Activated CD4-positive, alpha-beta T cell treated with anti-CD3 and anti-CD28 coated beads for 36 hours (primary cell): Measurements from ENCODE around the gene EME1. TPM values are rescaled to one million over a fixed set of nuclear protein-coding genes. Genes with fewer than 3 reads are reported as not detected.
A peak's percentile ranks its signal among the peaks of the same experiment; 100 is the strongest.
"Not testable (repeated sequence)": the region's sequence is repeated elsewhere in the genome, so short reads cannot be mapped to it uniquely, and the experiment has no call there.

Source experiments
- ATAC-seq: fragments of 200-7000 bp; cut with Tn5 transposase; one replicate; pipeline ENCODE4 v1.10.0; 2021; ENCODE audit warnings: mild to moderate bottlenecking, moderate library complexity
- CTCF ChIA-PET: fragments of 350-600 bp; sonication (Branson Sonifier 250); formaldehyde crosslinking; loops from one replicate; lab custom pipeline; 2021; ENCODE audit warnings: antibody characterized with exemption; lab: Charles Lee
- POLR2A ChIA-PET: fragments of 350-600 bp; sonication (Branson Sonifier 250); formaldehyde crosslinking; loops from one replicate; lab custom pipeline; 2021; ENCODE audit warnings: antibody characterized with exemption, inconsistent platforms; lab: Charles Lee
- DNase-seq: peaks from one replicate; pipeline ENCODE4 v3.0.0-alpha.2; 2020
- H3K27ac Mint-ChIP-seq: one replicate; pipeline ENCODE4 v1.8.0; 2021; ENCODE audit warnings: mixed read lengths
- H3K27me3 Mint-ChIP-seq: one replicate; pipeline ENCODE4 v1.8.0; 2021; ENCODE audit warnings: mixed read lengths
- H3K36me3 Mint-ChIP-seq: one replicate; pipeline ENCODE4 v1.8.0; 2021; ENCODE audit warnings: low read depth, mixed read lengths
- H3K4me1 Mint-ChIP-seq: one replicate; pipeline ENCODE4 v1.8.0; 2021; ENCODE audit warnings: mixed read lengths
- H3K4me3 Mint-ChIP-seq: one replicate; pipeline ENCODE4 v1.8.0; 2021; ENCODE audit warnings: mild to moderate bottlenecking, moderate library complexity, mixed read lengths
- H3K9me3 Mint-ChIP-seq: one replicate; pipeline ENCODE4 v1.8.0; 2021; ENCODE audit warnings: low read depth, mixed read lengths
- intact Hi-C, 2 experiments: fragments of 100-400 bp; cut with DNase I in 1 of 2; cut with micrococcal nuclease in 1 of 2; formaldehyde crosslinking; loops; one replicate each; pipeline versions ENCODE4 v1.14.2 to v1.15.1; 2022 to 2024; cut with DNase I, micrococcal nuclease
- total RNA-seq, 2 experiments: library from RNA; stranded (reverse); gene quantifications; one replicate each; pipeline ENCODE4 v1.2.3, GENCODE V29; 2021

Gene EME1
- total RNA-seq, 2 experiments from 2014 or later, result 38.3 to 40.8 TPM

DNA sequence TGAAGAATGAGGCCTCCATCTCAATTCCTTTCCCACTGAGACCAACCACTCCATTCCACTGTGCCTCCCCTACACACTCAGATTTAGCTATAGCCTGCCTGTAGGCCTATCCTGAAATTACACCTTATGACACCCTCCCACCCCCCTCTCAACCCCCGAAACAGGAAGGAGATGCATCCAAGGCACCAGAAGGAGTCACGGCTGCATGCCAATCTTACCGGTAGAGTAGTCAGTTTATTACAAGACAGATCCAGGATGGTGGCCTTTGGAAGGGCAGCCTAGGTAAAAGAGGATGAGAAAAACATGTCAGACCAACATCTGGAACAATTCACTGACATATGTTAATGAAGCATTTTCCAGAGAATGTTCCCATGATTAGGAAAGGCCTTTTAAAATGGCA lies 21.7 kb downstream of the EME1 start:
- Mint-ChIP-seq H3K9me3 (no peaks in the 10 kb centered on the region), H3K4me1 (peaks cover 33% of the 10 kb centered on the region), H3K27me3 (no peaks in the 10 kb centered on the region), H3K4me3 (peak overlapping the region; percentile 93), H3K36me3 (peaks cover 47% of the 10 kb centered on the region), H3K27ac (peak overlapping the region; percentile 88)
- intact Hi-C loops, result loop anchor here in 1 of 2 experiments (5.0 kb wide), 1 partner anchor 32 kb away; no protein-coding TSS in a partner anchor
- ATAC-seq (no peak), DNase-seq (no peak)
- CTCF ChIA-PET, result interaction anchor here (0.9 kb wide), 1 partner anchor 15 kb away, joined by 3 read pairs; no protein-coding TSS in a partner anchor
- POLR2A ChIA-PET, result interaction anchor here (0.8 kb wide), 1 partner anchor 31 kb away, joined by 10 read pairs; no protein-coding TSS in a partner anchor

DNA sequence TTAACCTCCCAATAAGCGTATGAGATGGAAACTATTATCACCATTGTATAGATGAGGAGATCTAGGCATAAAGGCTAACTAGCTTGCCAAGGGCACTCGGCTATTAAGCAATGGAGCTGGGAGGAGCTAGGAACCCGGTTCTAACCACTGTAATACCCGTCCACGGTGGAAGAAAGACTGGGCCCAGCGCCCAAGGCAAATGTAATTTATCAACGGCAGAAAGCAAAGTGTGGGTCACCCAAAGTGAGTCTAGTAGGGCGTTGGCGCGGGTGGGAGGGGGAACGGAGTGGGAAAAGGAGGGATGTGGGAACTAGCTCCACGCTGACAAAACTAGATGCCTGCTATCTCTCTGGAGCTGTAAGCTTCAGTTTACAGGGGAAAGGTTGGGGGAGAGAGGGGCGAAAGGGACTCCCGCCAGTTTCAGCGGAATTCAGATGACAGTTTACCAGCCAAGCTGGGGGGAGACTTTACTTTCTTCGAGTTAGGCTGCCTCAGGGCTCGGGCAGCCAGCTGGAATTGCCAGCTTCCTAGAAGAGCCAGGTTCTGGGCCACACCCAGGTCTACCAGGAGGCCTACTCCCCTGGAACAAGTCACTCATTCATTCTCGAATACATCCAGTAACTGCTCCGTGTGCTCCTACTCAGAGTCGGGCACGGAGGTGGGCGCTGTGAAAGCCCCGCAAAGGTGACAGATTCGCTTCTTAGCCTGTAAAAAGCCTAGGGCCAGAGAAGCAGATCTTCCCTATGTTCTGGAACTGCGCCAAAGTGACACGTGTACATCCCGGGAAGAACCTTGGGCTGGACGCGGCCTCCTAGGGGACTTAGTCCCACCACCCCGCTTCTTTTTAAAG lies 23.5 kb downstream of the EME1 start:
- H3K36me3 Mint-ChIP-seq, result peaks cover 37% of the 10 kb centered on the region
- H3K27me3 Mint-ChIP-seq, result no peaks in the 10 kb centered on the region
- intact Hi-C loops, result loop anchor here (1.0 to 5.0 kb wide), 11 partner anchors 23 to 312 kb away; partner anchors contain the start of genes ACSF2 (in 1 of the 2), ANKRD40 (in 1 of the 2), EME1 (in 1 of the 2) and MRPL27 (in 1 of the 2)
- peak overlapping the region; percentile 88 for H3K27ac Mint-ChIP-seq
- no peaks in the 10 kb centered on the region for H3K9me3 Mint-ChIP-seq
- peaks cover 33% of the 10 kb centered on the region for H3K4me1 Mint-ChIP-seq
- peak overlapping the region; percentile 93 for H3K4me3 Mint-ChIP-seq
- POLR2A ChIA-PET, result interaction anchor here (0.6 to 1.3 kb wide), 6 partner anchors 11 to 50 kb away, joined by 3 to 5 read pairs (median 4); partner anchors contain the start of gene XYLT2
- ATAC-seq (peak; percentile 51), DNase-seq (peak; percentile 47)
- CTCF ChIA-PET, result interaction anchor here (0.5 to 3.9 kb wide), 30 partner anchors 8 to 747 kb away, joined by 3 to 53 read pairs (median 4); partner anchors contain the start of genes ACSF2, CHAD, EME1 and MRPL27

DNA sequence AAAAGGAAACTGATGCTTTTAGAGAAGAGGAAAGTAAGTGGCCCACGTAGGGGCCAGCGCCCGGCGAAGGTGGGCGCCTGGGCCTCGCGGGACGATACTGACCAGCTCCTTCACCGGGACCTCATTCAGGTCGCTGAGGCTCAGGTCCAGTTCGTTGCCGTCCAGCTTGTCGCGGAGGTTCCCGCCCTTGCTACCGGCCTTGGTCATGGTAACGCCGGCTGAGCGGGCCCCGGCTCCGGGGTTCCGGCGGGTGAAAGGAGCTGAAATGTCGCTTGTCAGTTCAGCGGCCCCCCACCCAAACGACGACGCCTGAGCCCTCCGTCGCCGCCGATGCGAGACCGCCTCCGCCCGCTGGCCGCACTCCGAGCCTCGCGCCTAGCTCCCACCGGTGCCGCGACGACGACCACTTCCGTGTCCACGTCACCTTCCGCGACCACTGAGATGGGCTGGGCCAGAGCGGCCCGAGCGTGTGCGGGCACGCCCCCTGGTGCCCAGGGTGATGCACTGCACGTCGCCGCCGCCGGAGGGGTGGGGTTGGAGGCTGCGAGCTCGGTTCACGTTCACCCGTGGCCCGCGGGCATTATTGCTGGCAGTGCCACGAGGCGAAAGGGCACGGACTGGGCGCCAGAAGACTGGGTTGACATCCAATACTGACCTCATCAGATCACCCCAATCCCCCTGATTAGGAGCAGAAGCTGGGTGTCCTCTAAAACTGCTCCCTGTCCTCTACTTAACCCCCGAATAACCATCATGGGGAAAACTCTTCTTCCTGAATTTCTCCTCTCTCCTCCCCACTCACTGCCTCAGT lies 24.3 kb downstream of the EME1 start, which contains the start of gene LRRC59:
TSS of gene LRRC59 (minus strand) at position 413 of the 808 bp plus-strand sequence. CDS start at position 207, 206 bp downstream.
- Mint-ChIP-seq H3K4me3 (peak within 1 kb of the TSS; percentile 93), H3K9me3 (no peaks in the 10 kb centered on the region), H3K27ac (peak within 1 kb of the TSS; percentile 88), H3K4me1 (peaks cover 33% of the 10 kb centered on the region), H3K27me3 (no peaks in the 10 kb centered on the region), H3K36me3 (peaks cover 34% of the 10 kb centered on the region)
- ATAC-seq (peak; percentile 95), DNase-seq (peak; percentile 95)
- CTCF ChIA-PET, result interaction anchor here (0.5 to 3.9 kb wide), 40 partner anchors 9 to 746 kb away, joined by 3 to 53 read pairs (median 4); partner anchors contain the start of genes ACSF2, CHAD, EME1 and MRPL27
- POLR2A ChIA-PET, result interaction anchor here (0.7 to 1.3 kb wide), 10 partner anchors 12 to 81 kb away, joined by 3 to 5 read pairs (median 4); partner anchors contain the start of gene XYLT2
- intact Hi-C loops, result loop anchor here (1.0 to 5.0 kb wide), 11 partner anchors 24 to 311 kb away; partner anchors contain the start of genes ACSF2 (in 1 of the 2), ANKRD40 (in 1 of the 2), EME1 (in 1 of the 2) and MRPL27 (in 1 of the 2)

DNA sequence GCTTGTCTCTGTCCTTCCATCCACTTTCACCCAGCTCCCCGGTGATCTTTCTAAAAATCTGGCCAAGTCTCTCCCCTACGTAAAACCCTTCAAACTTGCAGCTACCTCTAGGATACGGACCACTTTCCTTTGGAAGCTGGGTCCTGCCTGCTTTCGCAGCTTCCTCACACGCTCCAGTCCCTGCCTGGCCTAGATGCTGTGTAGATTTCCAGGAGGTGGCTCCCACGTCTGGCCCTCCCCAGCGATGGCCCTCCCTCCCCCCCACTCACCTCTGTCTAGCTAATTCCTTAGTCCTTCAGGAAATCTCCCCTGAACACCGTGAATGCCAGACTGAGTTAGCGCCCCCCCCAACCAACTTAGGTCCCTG lies 24.9 kb downstream of the EME1 start:
- ATAC-seq, result no peak
- Mint-ChIP-seq H3K4me1 (peaks cover 33% of the 10 kb centered on the region), H3K4me3 (peak overlapping the region; percentile 93), H3K27me3 (no peaks in the 10 kb centered on the region), H3K9me3 (no peaks in the 10 kb centered on the region), H3K36me3 (peaks cover 29% of the 10 kb centered on the region), H3K27ac (peak overlapping the region; percentile 70)
- POLR2A ChIA-PET, result interaction anchor here (0.7 to 1.2 kb wide), 8 partner anchors 13 to 80 kb away, joined by 3 to 5 read pairs (median 4); partner anchors contain the start of gene XYLT2
- DNase-seq, result no peak
- intact Hi-C loops, result loop anchor here (1.0 to 5.0 kb wide), 11 partner anchors 23 to 310 kb away; partner anchors contain the start of genes ACSF2 (in 1 of the 2), ANKRD40 (in 1 of the 2), EME1 (in 1 of the 2) and MRPL27 (in 1 of the 2)
- CTCF ChIA-PET, result interaction anchor here (0.5 to 3.9 kb wide), 35 partner anchors 9 to 547 kb away, joined by 3 to 53 read pairs (median 4); partner anchors contain the start of genes ACSF2, EME1, MRPL27 and RSAD1

DNA sequence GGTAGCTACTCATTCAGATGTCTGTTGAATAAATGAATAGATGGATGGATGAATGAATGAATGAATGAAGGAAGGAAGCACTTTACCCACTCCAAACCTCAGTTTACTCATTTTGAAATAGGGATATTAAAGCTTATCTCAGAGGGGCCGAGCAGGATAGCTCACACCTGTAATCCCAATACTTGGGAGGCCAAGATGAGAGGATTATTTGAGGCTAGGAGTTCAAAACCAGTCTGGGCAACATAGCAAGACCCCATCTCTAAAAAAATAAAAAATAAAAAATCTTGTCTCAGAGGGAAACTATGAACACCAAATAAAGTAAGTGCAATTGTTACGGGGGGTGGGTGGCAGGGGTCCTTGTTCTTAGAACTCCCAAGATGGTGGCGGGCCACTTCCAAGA lies 25.6 kb downstream of the EME1 start:
- CTCF ChIA-PET, result interaction anchor here (0.6 to 3.9 kb wide), 14 partner anchors 9 to 166 kb away, joined by 3 to 53 read pairs (median 8); partner anchors contain the start of genes ACSF2, EME1, MRPL27 and RSAD1
- intact Hi-C loops, result loop anchor here in 1 of 2 experiments (5.0 kb wide), 1 partner anchor 36 kb away; no protein-coding TSS in a partner anchor
- DNase-seq, H3K4me3 Mint-ChIP-seq, H3K27ac Mint-ChIP-seq, H3K9me3 Mint-ChIP-seq, ATAC-seq, H3K27me3 Mint-ChIP-seq, POLR2A ChIA-PET: not testable (repeated sequence)
- H3K4me1 Mint-ChIP-seq, result peaks cover 29% of the 10 kb centered on the region
- peaks cover 22% of the 10 kb centered on the region for H3K36me3 Mint-ChIP-seq

DNA sequence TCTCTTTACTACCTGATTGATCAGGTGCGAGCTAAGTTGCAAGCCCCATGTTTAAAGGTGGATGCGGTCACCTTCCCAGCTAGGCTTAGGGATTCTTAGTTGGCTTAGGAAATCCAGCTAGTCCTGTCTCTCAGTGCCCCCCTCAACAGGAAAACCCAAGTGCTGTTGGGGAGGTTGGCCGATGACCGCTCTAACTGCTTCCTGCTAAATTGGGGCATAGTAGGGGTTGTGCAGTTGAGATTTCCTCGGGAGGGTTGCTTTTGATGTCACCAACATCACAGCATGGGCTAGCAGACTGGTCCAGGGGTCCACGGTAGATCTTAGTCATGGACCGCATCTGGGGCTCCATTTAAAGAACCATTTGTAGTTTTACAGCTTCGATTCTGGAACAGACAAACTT lies 26.6 kb downstream of the EME1 start:
- H3K27ac Mint-ChIP-seq, POLR2A ChIA-PET, H3K27me3 Mint-ChIP-seq, H3K4me3 Mint-ChIP-seq, H3K9me3 Mint-ChIP-seq, ATAC-seq: not testable (repeated sequence)
- DNase-seq, result peak; percentile 13
- Mint-ChIP-seq H3K4me1 (peaks cover 23% of the 10 kb centered on the region), H3K36me3 (peaks cover 13% of the 10 kb centered on the region)
- CTCF ChIA-PET, result interaction anchor here (1.3 to 3.9 kb wide), 2 partner anchors 37 to 50 kb away, joined by 4 to 53 read pairs; no protein-coding TSS in a partner anchor
- intact Hi-C loops, result loop anchor here in 1 of 2 experiments (5.0 kb wide), 1 partner anchor 37 kb away; no protein-coding TSS in a partner anchor

DNA sequence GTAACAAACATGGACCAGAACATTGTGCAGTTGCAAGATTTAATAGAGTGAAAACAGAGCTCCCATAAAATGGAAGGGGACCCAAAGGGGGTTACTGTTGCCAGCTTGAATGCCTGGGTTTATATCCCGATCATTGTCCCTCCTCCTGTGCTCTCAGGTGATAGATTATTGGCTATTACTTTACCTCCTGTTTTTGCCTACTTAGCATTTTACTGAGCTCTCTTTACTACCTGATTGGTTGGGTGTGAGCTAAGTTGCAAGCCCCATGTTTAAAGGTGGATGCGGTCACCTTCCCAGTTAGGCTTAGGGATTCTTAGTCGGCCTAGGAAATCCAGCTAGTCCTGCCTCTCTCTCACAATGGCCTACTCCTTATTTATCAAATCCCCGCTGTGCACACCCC lies 32.3 kb downstream of the EME1 start:
- H3K4me1 Mint-ChIP-seq, H3K36me3 Mint-ChIP-seq, ATAC-seq, H3K27ac Mint-ChIP-seq, DNase-seq, POLR2A ChIA-PET, intact Hi-C loops, H3K9me3 Mint-ChIP-seq, H3K27me3 Mint-ChIP-seq, H3K4me3 Mint-ChIP-seq: not testable (repeated sequence)
- CTCF ChIA-PET, result interaction anchor here (0.7 to 1.2 kb wide), 2 partner anchors 23 to 30 kb away, joined by 3 read pairs; no protein-coding TSS in a partner anchor

DNA sequence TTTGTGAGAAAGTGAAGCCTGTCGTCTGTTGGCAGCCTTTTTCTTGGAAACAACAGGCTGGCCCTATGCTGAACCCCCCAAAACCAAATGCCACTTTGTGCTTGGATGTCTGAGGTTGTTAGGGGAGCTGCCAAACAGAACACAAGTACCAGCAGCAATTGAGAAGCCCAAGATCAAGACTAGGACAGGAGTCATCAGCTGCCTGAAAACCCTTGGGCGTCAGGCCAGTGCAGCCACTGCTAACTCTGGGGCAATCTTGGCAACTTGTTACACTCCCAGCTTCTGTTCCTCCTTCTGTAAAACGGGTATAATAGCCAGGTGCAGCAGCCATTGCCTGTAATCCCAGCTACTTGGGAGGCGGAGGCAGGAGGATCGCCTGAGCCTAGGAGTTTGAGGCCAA lies 33.5 kb downstream of the EME1 start:
- H3K36me3 Mint-ChIP-seq, result no peaks in the 10 kb centered on the region
- no peak overlapping the region for H3K27ac Mint-ChIP-seq
- ChIA-PET CTCF (interaction anchor here (0.6 to 2.4 kb wide), 3 partner anchors 9 to 729 kb away, joined by 3 to 15 read pairs (median 4); partner anchors contain the start of genes LRRC59 and SPOP), POLR2A (no interaction called here)
- H3K27me3 Mint-ChIP-seq, result peaks cover 9% of the 10 kb centered on the region
- no peaks in the 10 kb centered on the region for H3K4me1 Mint-ChIP-seq
- intact Hi-C loops, result no loop called here
- no peaks in the 10 kb centered on the region for H3K9me3 Mint-ChIP-seq
- no peak for DNase-seq
- H3K4me3 Mint-ChIP-seq, result no peak overlapping the region
- ATAC-seq, result no peak

DNA sequence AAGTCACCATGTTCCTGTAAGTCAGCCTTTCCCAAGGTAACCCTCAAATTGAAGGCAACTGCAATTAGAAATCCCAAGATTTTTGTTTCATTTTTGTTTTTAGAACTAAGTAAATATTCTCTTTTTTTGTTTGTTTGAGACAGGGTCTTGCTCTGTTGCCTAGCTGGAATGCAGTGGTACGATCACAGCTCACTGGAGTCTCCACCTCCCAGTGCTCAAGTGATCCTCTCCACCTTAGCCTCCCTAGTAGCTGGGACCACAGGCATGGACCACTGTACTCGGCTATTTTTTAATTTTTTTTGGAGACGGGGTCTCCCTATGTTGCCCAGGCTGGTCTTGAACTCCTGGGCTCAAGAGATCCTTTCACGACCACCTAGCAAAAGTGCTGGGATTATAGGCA lies 34.9 kb downstream of the EME1 start:
- Mint-ChIP-seq H3K4me1 (no peaks in the 10 kb centered on the region), H3K27me3 (peaks cover 12% of the 10 kb centered on the region), H3K4me3 (no peak overlapping the region), H3K9me3 (no peaks in the 10 kb centered on the region), H3K36me3 (no peaks in the 10 kb centered on the region), H3K27ac (no peak overlapping the region)
- CTCF ChIA-PET, result interaction anchor here (1.1 to 2.4 kb wide), 2 partner anchors 10 to 20 kb away, joined by 3 to 15 read pairs; partner anchors contain the start of gene LRRC59
- POLR2A ChIA-PET, result no interaction called here
- ATAC-seq (no peak), DNase-seq (no peak)
- intact Hi-C loops, result no loop called here

DNA sequence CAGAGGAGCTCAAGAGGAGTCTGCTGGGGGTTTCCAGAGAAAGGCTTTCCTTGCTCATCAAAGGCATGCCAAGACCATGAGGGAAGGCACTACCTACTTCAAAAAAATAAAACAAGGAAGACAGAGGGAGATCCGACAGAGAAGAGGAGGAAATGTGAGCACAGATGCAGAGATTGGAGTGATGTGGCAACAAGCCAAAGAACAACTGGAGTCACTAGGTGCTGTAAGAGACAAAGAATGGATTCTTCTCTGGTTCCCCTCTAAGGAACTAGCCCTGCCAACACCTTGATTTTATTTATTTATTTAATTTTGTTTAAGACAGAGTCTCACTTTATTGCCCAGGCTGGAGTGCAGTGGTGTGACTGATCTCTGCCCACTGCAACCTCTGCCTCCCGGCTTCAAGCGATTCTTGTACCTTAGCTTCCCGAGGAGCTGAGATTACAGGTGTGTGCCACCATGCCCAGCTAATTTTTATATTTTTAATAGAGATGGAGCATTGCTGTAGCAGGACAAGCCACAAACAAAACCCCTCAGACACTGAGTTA lies 39.2 kb downstream of the EME1 start:
- intact Hi-C loops, result no loop called here
- Mint-ChIP-seq H3K9me3 (no peaks in the 10 kb centered on the region), H3K27ac (no peak overlapping the region), H3K36me3 (no peaks in the 10 kb centered on the region), H3K4me1 (no peaks in the 10 kb centered on the region), H3K27me3 (peaks cover 5% of the 10 kb centered on the region), H3K4me3 (no peak overlapping the region)
- ChIA-PET CTCF (interaction anchor here (0.5 to 1.0 kb wide), 3 partner anchors 15 to 227 kb away, joined by 3 to 4 read pairs (median 3); partner anchors contain the start of gene LRRC59), POLR2A (no interaction called here)
- DNase-seq (no peak), ATAC-seq (no peak)
